Suprapubic skin (tissue), 4 donors: ENCODE results near the gene HEXIM1. TPM values are rescaled to one million over a fixed set of nuclear protein-coding genes. Genes with fewer than 3 reads are reported as not detected.

Experiments
- DNase-seq, 2 donors: peaks; one replicate each; pipeline ENCODE4 v3.0.0-alpha.2; 2019; ENCODE audit warnings: low spot score in 2 of 2
- H3K27ac ChIP-seq: fragments of 200-600 bp; sonication (generic); one replicate; pipeline ENCODE4 v1.5.1; 2019
- H3K27me3 ChIP-seq: fragments of 200-600 bp; sonication (generic); one replicate; pipeline ENCODE4 v1.5.1; 2019
- H3K36me3 ChIP-seq: fragments of 200-600 bp; sonication (generic); one replicate; pipeline ENCODE4 v1.5.1; 2019
- H3K4me1 ChIP-seq: fragments of 200-600 bp; sonication (generic); one replicate; pipeline ENCODE4 v1.5.1; 2019
- H3K4me3 ChIP-seq: fragments of 200-600 bp; sonication (generic); one replicate; pipeline ENCODE4 v1.5.1; 2019; ENCODE audit warnings: mild to moderate bottlenecking
- H3K9me3 ChIP-seq: fragments of 200-600 bp; sonication (generic); one replicate; pipeline ENCODE4 v1.5.1; 2019
- EP300 ChIP-seq: sonication (generic); formaldehyde crosslinking; IDR thresholded peaks from one replicate; pipeline ENCODE4 v1.6.1; 2017; ENCODE audit warnings: antibody characterized with exemption
- POLR2A ChIP-seq, 2 donors: fragments of 450-650 bp; IDR thresholded peaks; one replicate each; pipeline ENCODE4 v1.6.1; 2017; ENCODE audit warnings: antibody characterized with exemption in 2 of 2, mild to moderate bottlenecking in 2 of 2, moderate library complexity in 2 of 2
- POLR2AphosphoS5 ChIP-seq, 3 donors: sonication (generic); formaldehyde crosslinking; IDR thresholded peaks; one replicate each; pipeline ENCODE4 v1.6.1; 2017; ENCODE audit warnings: antibody characterized with exemption in 3 of 3
- WGBS: methylation state at CpG from one replicate; pipeline ENCODE4 v1.1.5; 2018; 5-methylcytosine and 5-hydroxymethylcytosine counted together
- total RNA-seq, 4 donors: library from RNA; depleted of rRNA; stranded (reverse); fragments of >200 nt; gene quantifications; one replicate each; pipeline ENCODE4 v1.1.0, GENCODE V29; 2016
- TF ChIP-seq, protein P1 (sequence below), 2 donors: fragments of 200-600 bp in 1 of 2; fragments of 450-650 bp in 1 of 2; sonication (generic) in 1 of 2; IDR thresholded peaks; one replicate each; pipeline ENCODE4 v1.5.1; 2016 to 2019; ENCODE audit warnings: antibody characterized with exemption in 2 of 2, mild to moderate bottlenecking in 1 of 2, moderate library complexity in 1 of 2

HEXIM1 gene
- total RNA-seq, 4 donors from 2014 or later: 23.1 to 35.6 (median 27.8) TPM

DNA sequence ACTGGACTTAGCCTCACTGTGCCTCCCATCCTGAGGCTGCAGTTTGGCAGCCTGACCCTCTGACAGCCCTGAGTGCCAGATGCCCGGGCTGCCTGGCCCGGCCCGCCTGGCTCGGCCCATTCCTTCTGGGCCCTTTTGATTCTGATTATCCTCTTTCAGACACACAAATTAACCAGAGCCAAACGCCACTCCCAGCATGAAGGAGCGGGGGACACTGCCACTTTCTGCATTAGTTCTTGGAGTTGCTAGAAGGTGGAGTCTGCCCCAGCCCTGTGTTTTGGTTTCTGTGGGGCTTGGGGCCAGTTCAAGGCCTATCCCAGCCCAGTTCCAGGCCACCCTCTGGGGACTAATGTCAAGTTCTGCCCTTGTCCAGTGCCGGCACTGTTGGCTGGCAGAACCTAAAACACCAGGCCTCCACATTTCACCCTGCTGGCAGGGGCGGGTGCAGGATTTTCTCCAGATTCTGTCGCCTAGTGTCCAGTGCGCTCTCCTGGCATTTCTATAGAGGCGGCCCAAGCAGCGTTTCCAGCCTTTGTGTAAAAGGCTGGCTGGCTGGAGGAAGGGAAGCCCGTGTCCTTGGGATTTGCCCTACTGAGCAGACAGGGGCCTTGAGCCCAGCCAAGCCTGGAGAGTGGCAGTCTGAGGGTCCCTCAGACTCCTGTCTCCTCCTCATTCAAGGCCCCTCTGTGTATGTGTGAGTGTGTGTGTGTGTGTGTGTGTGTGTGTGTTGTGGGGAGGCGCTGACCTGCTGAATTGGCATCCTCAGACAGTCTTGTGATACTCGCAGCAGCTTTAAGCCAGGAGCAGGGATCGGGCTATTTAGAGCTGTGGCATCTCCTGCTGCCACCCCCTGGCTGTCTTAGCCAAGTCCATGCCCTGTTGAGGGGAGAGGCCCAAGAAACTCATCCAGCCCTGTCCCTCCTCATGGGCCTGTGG is 37.3 kb upstream of the HEXIM1 start:
- no peaks in the 10 kb centered on the region for H3K27me3 ChIP-seq
- peaks cover 39% of the 10 kb centered on the region for H3K36me3 ChIP-seq
- no peak overlapping the region for H3K4me3 ChIP-seq
- no peak for DNase-seq
- WGBS: 53% methylated on average over 6 of the region's 16 CpGs
- no peaks in the 10 kb centered on the region for H3K9me3 ChIP-seq
- H3K27ac ChIP-seq: peak overlapping the region; percentile 56
- peaks cover 26% of the 10 kb centered on the region for H3K4me1 ChIP-seq
- TF ChIP-seq, protein P1, sequence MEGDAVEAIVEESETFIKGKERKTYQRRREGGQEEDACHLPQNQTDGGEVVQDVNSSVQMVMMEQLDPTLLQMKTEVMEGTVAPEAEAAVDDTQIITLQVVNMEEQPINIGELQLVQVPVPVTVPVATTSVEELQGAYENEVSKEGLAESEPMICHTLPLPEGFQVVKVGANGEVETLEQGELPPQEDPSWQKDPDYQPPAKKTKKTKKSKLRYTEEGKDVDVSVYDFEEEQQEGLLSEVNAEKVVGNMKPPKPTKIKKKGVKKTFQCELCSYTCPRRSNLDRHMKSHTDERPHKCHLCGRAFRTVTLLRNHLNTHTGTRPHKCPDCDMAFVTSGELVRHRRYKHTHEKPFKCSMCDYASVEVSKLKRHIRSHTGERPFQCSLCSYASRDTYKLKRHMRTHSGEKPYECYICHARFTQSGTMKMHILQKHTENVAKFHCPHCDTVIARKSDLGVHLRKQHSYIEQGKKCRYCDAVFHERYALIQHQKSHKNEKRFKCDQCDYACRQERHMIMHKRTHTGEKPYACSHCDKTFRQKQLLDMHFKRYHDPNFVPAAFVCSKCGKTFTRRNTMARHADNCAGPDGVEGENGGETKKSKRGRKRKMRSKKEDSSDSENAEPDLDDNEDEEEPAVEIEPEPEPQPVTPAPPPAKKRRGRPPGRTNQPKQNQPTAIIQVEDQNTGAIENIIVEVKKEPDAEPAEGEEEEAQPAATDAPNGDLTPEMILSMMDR (IDR thresholded peaks at IDR 0.05): no peak
- TF ChIP-seq POLR2A (IDR thresholded peaks at IDR 0.05) (no peak), POLR2AphosphoS5 (IDR thresholded peaks at IDR 0.05) (no peak), EP300 (no peak)

DNA sequence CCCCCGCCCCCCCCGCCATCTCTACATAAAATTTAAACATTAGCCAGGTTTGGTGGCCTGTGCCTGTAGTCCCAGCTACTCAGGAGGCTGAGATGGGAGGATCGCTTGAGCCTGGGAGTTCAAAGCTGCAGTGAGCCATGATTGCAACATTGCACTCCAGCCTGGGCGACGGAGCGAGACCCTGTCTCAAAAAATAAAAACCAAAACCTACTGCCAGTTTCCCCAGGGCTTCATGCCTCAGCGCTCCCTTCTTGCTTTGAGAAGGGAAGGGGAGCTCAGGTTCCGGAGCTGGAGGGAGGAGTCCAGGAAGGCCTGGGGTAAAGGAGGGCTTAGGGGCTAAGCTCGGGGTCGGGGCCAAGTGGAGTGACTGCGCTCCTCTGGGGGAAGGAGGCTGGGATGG is 36.4 kb upstream of the HEXIM1 start:
- Histone ChIP-seq H3K9me3 (no peaks in the 10 kb centered on the region), H3K36me3 (peaks cover 29% of the 10 kb centered on the region), H3K4me1 (peaks cover 26% of the 10 kb centered on the region), H3K27me3 (no peaks in the 10 kb centered on the region), H3K27ac (peak overlapping the region; percentile 56), H3K4me3 (no peak overlapping the region)
- 81% methylated on average over 11 of the region's 11 CpGs for WGBS
- TF ChIP-seq EP300 (no peak), POLR2AphosphoS5 (IDR thresholded peaks at IDR 0.05) (no peak)
- TF ChIP-seq, protein P1 (IDR thresholded peaks at IDR 0.05): no peak
- no peak for DNase-seq

DNA sequence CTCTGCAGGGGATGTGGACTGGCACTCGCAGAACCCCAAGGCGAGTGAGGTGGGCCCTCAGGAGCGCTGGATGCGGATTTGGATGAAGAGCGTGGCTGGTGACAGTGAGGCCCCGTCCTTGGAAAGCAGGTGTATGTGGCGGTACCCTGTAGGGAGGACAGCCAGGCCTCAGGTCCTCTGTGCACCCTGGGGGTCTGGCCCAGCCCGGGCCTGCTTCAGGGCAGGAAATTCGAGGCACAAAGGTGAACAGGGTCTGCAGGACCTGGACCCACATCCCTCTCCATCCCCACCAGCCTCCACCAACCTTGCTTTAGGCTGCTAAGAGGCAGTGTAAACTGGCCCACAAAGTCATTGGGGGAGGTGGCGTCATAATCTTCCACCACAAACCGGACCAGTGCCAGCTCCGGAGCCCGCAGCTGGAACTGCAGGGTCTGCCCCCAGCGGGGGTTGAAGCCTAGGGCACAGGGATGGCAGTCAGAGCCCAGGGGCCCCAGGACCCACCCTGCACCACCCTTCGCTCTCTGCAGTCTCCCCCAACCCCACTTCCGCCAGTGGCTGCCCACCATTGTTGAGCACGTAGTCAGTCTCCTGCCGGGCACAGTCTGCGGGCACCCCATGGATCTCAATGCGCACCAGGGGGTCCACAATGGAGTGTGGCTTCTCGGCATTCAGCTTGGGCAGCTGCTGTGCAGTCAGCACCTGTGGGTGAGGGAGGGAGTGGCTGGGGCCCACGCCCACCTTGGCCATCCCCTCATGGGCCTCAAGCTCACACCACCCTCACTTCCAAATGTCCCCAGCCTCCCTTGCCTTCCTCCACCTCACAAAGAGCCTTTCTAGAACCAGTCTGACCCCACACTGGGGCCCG is 35.5 kb upstream of the HEXIM1 start:
- H3K27me3 ChIP-seq: no peaks in the 10 kb centered on the region
- no peak overlapping the region for H3K27ac ChIP-seq
- H3K9me3 ChIP-seq: no peaks in the 10 kb centered on the region
- TF ChIP-seq, protein P1 (IDR thresholded peaks at IDR 0.05): no peak
- peaks cover 23% of the 10 kb centered on the region for H3K36me3 ChIP-seq
- WGBS: 93% methylated on average over 16 of the region's 23 CpGs
- H3K4me1 ChIP-seq: peaks cover 22% of the 10 kb centered on the region
- no peak overlapping the region for H3K4me3 ChIP-seq
- no peak for DNase-seq

DNA sequence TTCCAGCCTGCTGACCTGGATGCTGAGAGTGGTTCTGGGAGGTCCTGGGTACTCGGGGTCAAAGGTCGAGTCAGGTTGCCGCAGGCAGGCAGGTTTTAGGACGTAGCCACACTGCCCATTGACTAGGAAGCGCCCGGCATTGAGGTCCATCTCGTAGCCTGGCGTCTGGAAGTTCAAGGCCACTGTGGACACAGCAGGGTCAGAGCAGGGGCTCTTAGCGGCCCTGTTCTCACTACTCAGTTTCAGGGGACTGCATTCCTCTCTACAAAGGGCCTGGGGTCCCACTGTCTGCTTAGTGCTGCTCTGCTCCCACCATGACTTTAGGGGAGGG is 34.9 kb upstream of the HEXIM1 start:
- Histone ChIP-seq H3K4me3 (no peak overlapping the region), H3K4me1 (peaks cover 22% of the 10 kb centered on the region), H3K27ac (no peak overlapping the region), H3K9me3 (no peaks in the 10 kb centered on the region), H3K27me3 (no peaks in the 10 kb centered on the region), H3K36me3 (peaks cover 25% of the 10 kb centered on the region)
- TF ChIP-seq POLR2A (IDR thresholded peaks at IDR 0.05) (no peak), EP300 (no peak), POLR2AphosphoS5 (IDR thresholded peaks at IDR 0.05) (no peak)
- TF ChIP-seq, protein P1 (IDR thresholded peaks at IDR 0.05): no peak
- DNase-seq: no peak
- WGBS: no CpG with 5 or more reads among the region's 9 CpGs
